GM23248 (cell line): ENCODE results near the gene SLC22A3. TPM values are rescaled to one million over a fixed set of nuclear protein-coding genes. Genes with fewer than 3 reads are reported as not detected.
"Not testable (repeated sequence)": the region's sequence is repeated elsewhere in the genome, so short reads cannot be mapped to it uniquely, and the experiment has no call there.

Experiments
- DNase-seq: peaks from one replicate; pipeline ENCODE4 v3.0.0-alpha.2; 2015
- H2AFZ ChIP-seq: fragments of 200-600 bp; sonication (generic); 2 replicates; pipeline ENCODE4 v1.6.1; 2016; ENCODE audit warnings: antibody characterized with exemption
- H3F3A ChIP-seq: fragments of 200-600 bp; sonication (generic); 2 replicates; pipeline ENCODE4 v1.6.1; 2016; ENCODE audit warnings: mild to moderate bottlenecking, antibody characterized with exemption, mixed run types; ENCODE audit not compliant: insufficient read depth
- H3K27ac ChIP-seq: fragments of 200-600 bp; sonication (generic); 2 replicates; pipeline ENCODE4 v1.5.1; 2016; ENCODE audit warnings: mild to moderate bottlenecking
- H3K27me3 ChIP-seq: fragments of 200-600 bp; sonication (generic); replicated peaks from 2 replicates; pipeline ENCODE4 v1.6.1; 2016; ENCODE audit warnings: mild to moderate bottlenecking; ENCODE audit not compliant: insufficient read depth
- H3K36me3 ChIP-seq: fragments of 200-600 bp; sonication (generic); 2 replicates; pipeline ENCODE4 v1.6.1; 2016; ENCODE audit warnings: low read depth, mild to moderate bottlenecking
- H3K4me1 ChIP-seq: fragments of 200-600 bp; sonication (generic); 2 replicates; pipeline ENCODE4 v1.6.1; 2016; ENCODE audit warnings: mild to moderate bottlenecking; ENCODE audit not compliant: insufficient read depth
- H3K4me2 ChIP-seq: fragments of 200-600 bp; sonication (generic); one replicate; pipeline ENCODE4 v1.6.1; 2016; ENCODE audit warnings: mild to moderate bottlenecking; ENCODE audit not compliant: unreplicated experiment
- H3K4me3 ChIP-seq: fragments of 200-600 bp; sonication (generic); 2 replicates; pipeline ENCODE4 v1.5.1; 2016; ENCODE audit warnings: mild to moderate bottlenecking
- H3K79me2 ChIP-seq: fragments of 200-600 bp; sonication (generic); 2 replicates; pipeline ENCODE4 v1.6.1; 2016; ENCODE audit warnings: mild to moderate bottlenecking; ENCODE audit not compliant: insufficient read depth
- H3K9ac ChIP-seq: fragments of 200-600 bp; sonication (generic); 2 replicates; pipeline ENCODE4 v1.6.1; 2016; ENCODE audit warnings: mild to moderate bottlenecking
- H3K9me2 ChIP-seq: fragments of 200-600 bp; sonication (generic); 2 replicates; pipeline ENCODE4 v1.6.1; 2016; ENCODE audit warnings: mixed run types, mild to moderate bottlenecking, moderate library complexity; ENCODE audit not compliant: insufficient read depth
- H3K9me3 ChIP-seq: fragments of 200-600 bp; sonication (generic); one replicate; pipeline ENCODE4 v1.6.1; 2017; ENCODE audit warnings: low read depth
- H4K20me1 ChIP-seq: fragments of 200-600 bp; sonication (generic); 2 replicates; pipeline ENCODE4 v1.6.0; 2016; ENCODE audit not compliant: insufficient read depth
- EZH2 ChIP-seq: fragments of 200-600 bp; sonication (generic); IDR thresholded peaks from 2 replicates; pipeline ENCODE4 v1.6.1; 2018; ENCODE audit warnings: antibody characterized with exemption, mild to moderate bottlenecking; ENCODE audit not compliant: insufficient read depth, poor library complexity, severe bottlenecking
- EZH2phosphoT487 ChIP-seq: fragments of 200-600 bp; sonication (generic); IDR thresholded peaks from 2 replicates; pipeline ENCODE4 v1.6.1; 2018; ENCODE audit warnings: antibody characterized with exemption, moderate library complexity, mild to moderate bottlenecking, low read depth; ENCODE audit not compliant: insufficient read depth
- WGBS, 2 experiments: methylation state at CpG; one replicate each; pipeline ENCODE4 v1.1.6; 2015 to 2017; ENCODE audit warnings: low lambda C conversion rate in 2 of 2, low coverage in 1 of 2; ENCODE audit errors: missing lambda C conversion rate in 2 of 2; 5-methylcytosine and 5-hydroxymethylcytosine counted together
- in situ Hi-C: fragments of 300-500 bp; cut with MboI; formaldehyde crosslinking; loops from 2 replicates; pipeline ENCODE4 v1.15.0; 2020
- polyA plus RNA-seq: library from polyadenylated mRNA; unstranded; fragments of >200 nt; fragmentation: Nextera tagmentation; extraction: Ambion mirVana; gene quantifications from 2 replicates; pipeline ENCODE4 v1.2.1, GENCODE V29; 2016
- total RNA-seq: library from RNA; depleted of rRNA; stranded (reverse); fragments of >200 nt; shearing (Covaris generic); gene quantifications from 2 replicates; pipeline ENCODE4 v1.2.3, GENCODE V29; 2014

SLC22A3 gene
- total and polyA plus RNA-seq, 2 experiments from 2014 or later, result not detected

DNA sequence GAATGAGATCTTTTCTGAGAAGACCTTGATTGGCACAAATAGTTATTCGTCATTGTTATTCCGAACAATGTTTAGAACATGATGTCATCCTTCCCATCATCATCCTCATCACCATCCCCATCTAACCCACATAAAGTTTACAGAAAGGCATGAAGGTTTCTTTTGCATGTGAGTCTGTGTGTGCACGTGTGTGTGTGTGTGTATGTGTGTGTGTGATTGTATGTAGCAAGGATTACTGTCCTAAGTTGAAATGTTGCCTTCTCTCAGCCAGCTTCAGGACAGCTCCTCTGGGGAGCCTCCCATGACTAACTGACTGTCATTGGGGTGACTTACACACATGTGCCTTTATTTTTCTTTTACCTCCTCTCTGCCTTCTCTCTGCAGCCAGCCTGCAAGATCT, 113.5 kb downstream of the SLC22A3 start:
- H4K20me1 ChIP-seq, result no peaks in the 10 kb centered on the region
- peaks cover 18% of the 10 kb centered on the region for H3K4me1 ChIP-seq
- no peak for TF ChIP-seq EZH2
- TF ChIP-seq EZH2phosphoT487, result no peak
- no peak overlapping the region for H2AFZ ChIP-seq
- peak; percentile 47 for DNase-seq
- 0 out of 2 replicates have a peak, but pooled peaks cover 3% of the 10 kb centered on the region for H3F3A ChIP-seq
- no peaks in the 10 kb centered on the region for H3K27me3 ChIP-seq
- H3K9me3 ChIP-seq, result no peaks in the 10 kb centered on the region
- WGBS, 2 experiments, result 88% methylated on average over 3 of the region's 3 CpGs
- in situ Hi-C loops, result loop anchor here (25.0 kb wide), 1 partner anchor 774 kb away; the partner anchor contains the start of gene SOD2
- H3K9me2 ChIP-seq, result no peaks in the 10 kb centered on the region
- H3K9ac ChIP-seq, result no peak overlapping the region
- no peaks in the 10 kb centered on the region for H3K36me3 ChIP-seq
- peak overlapping the region; percentile 74 for H3K4me2 ChIP-seq
- H3K27ac ChIP-seq, result no peak overlapping the region
- H3K4me3 ChIP-seq, result no peak overlapping the region
- H3K79me2 ChIP-seq, result no peaks in the 10 kb centered on the region

DNA sequence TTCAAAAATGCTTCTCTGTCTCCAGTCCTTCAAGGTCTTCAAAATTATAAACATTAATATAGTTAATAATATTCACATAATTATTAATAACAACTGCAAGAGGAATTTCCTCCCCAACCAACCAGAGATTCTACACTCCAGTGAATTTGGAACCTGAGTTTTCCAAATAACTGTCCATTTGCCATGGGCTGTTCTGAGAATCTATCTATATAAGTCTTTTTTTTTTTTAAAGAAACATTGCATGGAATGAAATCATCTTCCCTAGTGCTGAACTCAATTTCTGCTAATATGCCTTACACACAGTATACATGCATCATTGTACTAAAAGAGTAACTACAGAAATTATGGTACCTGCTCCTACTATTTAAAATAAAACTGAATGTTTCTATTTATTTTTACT, 113.9 kb downstream of the SLC22A3 start:
- no peak overlapping the region for H2AFZ ChIP-seq
- no peak for DNase-seq
- H3K4me3 ChIP-seq, result peak overlapping the region; percentile 33; the same call in 1 of the 2 replicates
- in situ Hi-C loops, result loop anchor here (25.0 kb wide), 1 partner anchor 775 kb away; the partner anchor contains the start of gene SOD2
- no peaks in the 10 kb centered on the region for H4K20me1 ChIP-seq
- 0 out of 2 replicates have a peak, but pooled peaks cover 3% of the 10 kb centered on the region for H3F3A ChIP-seq
- no peak for TF ChIP-seq EZH2phosphoT487
- TF ChIP-seq EZH2, result no peak
- no peak overlapping the region for H3K27ac ChIP-seq
- H3K27me3 ChIP-seq, result no peaks in the 10 kb centered on the region
- no peaks in the 10 kb centered on the region for H3K9me2 ChIP-seq
- no peak overlapping the region for H3K9ac ChIP-seq
- peak overlapping the region; percentile 74 for H3K4me2 ChIP-seq
- no peaks in the 10 kb centered on the region for H3K79me2 ChIP-seq
- H3K4me1 ChIP-seq, result peaks cover 18% of the 10 kb centered on the region
- H3K9me3 ChIP-seq, result no peaks in the 10 kb centered on the region
- H3K36me3 ChIP-seq, result no peaks in the 10 kb centered on the region

DNA sequence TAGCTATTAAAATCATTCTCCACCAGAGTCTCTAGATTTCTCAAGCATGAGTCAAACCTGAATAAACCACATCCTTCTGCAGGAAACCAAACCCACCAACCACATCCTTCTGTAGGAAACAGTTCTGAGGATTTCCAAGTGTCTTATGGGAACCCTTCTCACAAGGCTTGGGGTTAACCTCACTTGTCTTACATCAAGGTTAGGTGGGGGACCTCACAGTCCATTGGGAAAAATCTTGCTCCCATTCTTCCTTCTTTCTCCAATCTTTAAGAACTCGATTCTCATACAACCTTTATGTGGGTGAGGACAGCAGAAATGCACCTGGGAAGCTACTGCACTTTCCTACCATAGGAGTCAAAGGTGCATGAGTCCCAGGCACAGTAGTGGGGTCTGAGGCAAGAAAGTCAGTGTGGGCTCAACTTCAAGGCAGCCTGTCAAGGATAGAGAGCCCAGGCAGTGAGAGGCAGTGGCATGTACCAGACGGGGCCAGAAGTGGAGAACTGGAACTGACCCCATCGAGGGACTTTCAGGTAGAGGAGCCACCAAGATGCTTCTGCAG, 114.5 kb downstream of the SLC22A3 start:
- H3K4me1 ChIP-seq, result peaks cover 18% of the 10 kb centered on the region
- no peaks in the 10 kb centered on the region for H3K79me2 ChIP-seq
- H3K27ac ChIP-seq, result no peak overlapping the region
- no peaks in the 10 kb centered on the region for H3K9me2 ChIP-seq
- no peaks in the 10 kb centered on the region for H3K9me3 ChIP-seq
- WGBS, 2 experiments, result 64 to 68% methylated on average over 3 of the region's 3 CpGs
- H2AFZ ChIP-seq, result peak overlapping the region; percentile 35; the same call in 1 of the 2 replicates
- no peaks in the 10 kb centered on the region for H3K27me3 ChIP-seq
- 0 out of 2 replicates have a peak, but pooled peaks cover 3% of the 10 kb centered on the region for H3F3A ChIP-seq
- no peaks in the 10 kb centered on the region for H3K36me3 ChIP-seq
- in situ Hi-C loops, result loop anchor here (25.0 kb wide), 1 partner anchor 775 kb away; the partner anchor contains the start of gene SOD2
- peak overlapping the region; percentile 33; the same call in 1 of the 2 replicates for H3K4me3 ChIP-seq
- peak overlapping the region; percentile 74 for H3K4me2 ChIP-seq
- no peaks in the 10 kb centered on the region for H4K20me1 ChIP-seq
- no peak for TF ChIP-seq EZH2phosphoT487
- TF ChIP-seq EZH2, result no peak
- no peak overlapping the region for H3K9ac ChIP-seq
- DNase-seq, result peak; percentile 81

DNA sequence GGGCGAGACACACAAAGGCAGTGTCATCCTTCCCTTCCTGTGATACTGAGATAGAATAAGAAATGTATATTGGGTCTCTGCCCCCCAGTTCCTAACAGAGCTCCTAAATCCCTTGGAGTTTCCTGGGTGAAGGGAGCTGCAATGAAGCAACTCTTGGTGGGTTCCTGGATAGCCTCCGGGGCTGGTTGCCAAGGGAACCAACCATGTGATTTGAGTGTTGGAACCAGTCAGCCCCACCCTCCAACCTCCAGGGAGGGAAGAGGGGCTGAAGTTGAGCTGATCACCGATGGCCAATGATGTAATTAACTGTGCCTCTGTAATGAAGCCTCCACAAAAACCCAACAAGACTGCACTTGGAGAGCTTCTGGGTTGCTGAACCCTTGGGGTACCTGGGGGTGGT, 116.6 kb downstream of the SLC22A3 start:
- Histone ChIP-seq H3K9me3 (no peaks in the 10 kb centered on the region), H3K4me1 (peaks cover 18% of the 10 kb centered on the region), H3K9me2 (no peaks in the 10 kb centered on the region), H3K4me2 (no peak overlapping the region), H3K27me3 (no peaks in the 10 kb centered on the region), H2AFZ (no peak overlapping the region), H4K20me1 (no peaks in the 10 kb centered on the region), H3K79me2 (no peaks in the 10 kb centered on the region), H3K27ac (no peak overlapping the region), H3K36me3 (no peaks in the 10 kb centered on the region), H3F3A (0 out of 2 replicates have a peak, but pooled peaks cover 3% of the 10 kb centered on the region), H3K9ac (no peak overlapping the region), H3K4me3 (no peak overlapping the region)
- in situ Hi-C loops, result loop anchor here (25.0 kb wide), 1 partner anchor 777 kb away; the partner anchor contains the start of gene SOD2
- WGBS, 2 experiments, result 78 to 80% methylated on average over 3 of the region's 3 CpGs
- no peak for TF ChIP-seq EZH2phosphoT487
- DNase-seq, result no peak

DNA sequence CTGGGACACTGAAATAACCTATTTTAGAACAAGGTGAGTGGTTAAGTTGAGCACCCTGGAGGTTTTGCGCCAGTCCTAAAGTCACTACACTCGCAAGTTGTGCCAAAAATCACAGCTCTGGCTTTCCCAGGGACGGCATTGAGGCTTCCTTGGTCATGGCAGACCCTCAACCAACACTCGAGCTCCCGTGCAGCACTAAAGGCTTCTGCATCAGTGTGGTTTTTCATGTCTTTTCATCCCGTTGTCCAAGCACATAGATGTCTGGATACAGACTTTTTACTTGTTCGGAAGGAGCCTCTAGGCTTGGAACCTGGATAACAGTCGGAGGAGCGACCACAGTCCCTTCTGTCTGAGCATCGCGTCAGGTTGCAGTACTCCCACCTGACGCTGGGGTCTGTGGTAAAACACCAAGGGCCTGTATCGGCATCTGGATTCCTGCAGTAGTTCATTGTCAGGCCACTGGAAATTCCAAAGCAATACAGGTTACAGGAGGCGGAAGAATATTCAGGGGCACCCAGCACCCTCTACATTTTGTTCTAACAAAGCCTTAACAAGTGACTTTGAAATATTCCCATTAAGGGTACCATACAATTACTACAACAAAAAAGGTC, 119.2 kb downstream of the SLC22A3 start:
- WGBS, 2 experiments, result 73 to 78% methylated on average over 14 of the region's 14 CpGs
- not testable (repeated sequence) for H3K4me2 ChIP-seq, H3K9me2 ChIP-seq, H3K79me2 ChIP-seq, H4K20me1 ChIP-seq, H3K27ac ChIP-seq, H3K9ac ChIP-seq, H3K9me3 ChIP-seq, H3F3A ChIP-seq, H3K27me3 ChIP-seq, H3K36me3 ChIP-seq, H3K4me3 ChIP-seq, DNase-seq, H3K4me1 ChIP-seq, H2AFZ ChIP-seq
- in situ Hi-C loops, result loop anchor here (25.0 kb wide), 1 partner anchor 780 kb away; the partner anchor contains the start of gene SOD2
